Panc1 (cell line): ENCODE measurements around the gene MSI2. TPM values are rescaled to one million over a fixed set of nuclear protein-coding genes. Genes with fewer than 3 reads are reported as not detected.

Experiments
- ATAC-seq: fragments of 200-7000 bp; cut with Tn5 transposase; 2 replicates; pipeline ENCODE4 v1.9.1; 2020; ENCODE audit warnings: mild to moderate bottlenecking, moderate library complexity
- BruUV-seq: library from RNA; stranded (reverse); fragments of 400-500 nt; replicated peaks from 2 replicates; lab custom pipeline; 2021; lab: Mats Ljungman, UMichigan
- CTCF ChIA-PET: fragments of 300-600 bp; sonication (Branson Sonifier 250); formaldehyde crosslinking; loops from one replicate; lab custom pipeline; 2022; ENCODE audit warnings: antibody characterized with exemption; lab: Charles Lee
- POLR2A ChIA-PET: fragments of 300-600 bp; sonication (Branson Sonifier 250); formaldehyde crosslinking; loops from one replicate; lab custom pipeline; 2022; ENCODE audit warnings: antibody characterized with exemption; lab: Charles Lee
- DNase-seq: peaks from one replicate; pipeline ENCODE4 v3.0.0-alpha.2; 2010; ENCODE audit warnings: low read depth, low spot score
- H3K27ac ChIP-seq: 2 replicates; pipeline ENCODE4 v1.5.1; 2011; ENCODE audit warnings: mild to moderate bottlenecking, low read length, inconsistent platforms
- H3K27me3 ChIP-seq: fragments of 200-500 bp; sonication (Bioruptor generic); 2 replicates; pipeline ENCODE4 v1.6.0; 2014; ENCODE audit warnings: low read length, inconsistent platforms; ENCODE audit not compliant: control insufficient read depth, insufficient read depth
- H3K36me3 ChIP-seq: fragments of 200-500 bp; sonication (Bioruptor generic); 2 replicates; pipeline ENCODE4 v1.5.1; 2014; ENCODE audit warnings: inconsistent platforms, mild to moderate bottlenecking, low read length, moderate library complexity; ENCODE audit not compliant: control insufficient read depth, insufficient read depth
- H3K4me1 ChIP-seq: 2 replicates; pipeline ENCODE4 v1.5.1; 2011; ENCODE audit warnings: inconsistent platforms, mild to moderate bottlenecking, low read length, moderate library complexity; ENCODE audit not compliant: control insufficient read depth, insufficient read depth
- H3K4me3 ChIP-seq, 2 experiments: 2 replicates each; pipeline ENCODE4 v1.5.1; 2011 to 2012; ENCODE audit warnings: low read depth in 2 of 2, low read length in 2 of 2, mild to moderate bottlenecking in 2 of 2, inconsistent platforms in 1 of 2, moderate library complexity in 1 of 2
- H3K9me3 ChIP-seq: fragments of 200-500 bp; sonication (Bioruptor generic); 2 replicates; pipeline ENCODE4 v1.5.1; 2014; ENCODE audit warnings: low read depth, mild to moderate bottlenecking, inconsistent platforms, low read length, moderate library complexity; ENCODE audit not compliant: control insufficient read depth, insufficient read depth
- CTCF ChIP-seq: fragments of 450-650 bp; IDR thresholded peaks from 2 replicates; pipeline ENCODE4 v1.5.1; 2017; ENCODE audit warnings: mild to moderate bottlenecking
- POLR2AphosphoS5 ChIP-seq: IDR thresholded peaks from 2 replicates; pipeline ENCODE4 v1.6.1; 2012; ENCODE audit warnings: mild to moderate bottlenecking, low read depth, low read length, moderate library complexity
- SIN3A ChIP-seq: IDR thresholded peaks from 2 replicates; pipeline ENCODE4 v1.6.1; 2012; ENCODE audit warnings: low read depth, mild to moderate bottlenecking, low read length, moderate library complexity, borderline replicate concordance; ENCODE audit not compliant: insufficient read depth
- TCF7L2 ChIP-seq: IDR thresholded peaks from 2 replicates; pipeline ENCODE4 v1.6.1; 2011; ENCODE audit warnings: mild to moderate bottlenecking, low read depth, low read length, inconsistent platforms
- in situ Hi-C: cut with HindIII; loops from 2 replicates; pipeline ENCODE4 v1.10.0; 2016; ENCODE audit warnings: low sequenced_read_pairs, low pct_unique_long_range_greater_than_20kb
- intact Hi-C: fragments of 100-400 bp; cut with micrococcal nuclease; formaldehyde crosslinking; loops from one replicate; pipeline ENCODE4 v1.10.0; 2022; ENCODE audit not compliant: unreplicated experiment
- total RNA-seq: library from RNA; stranded (reverse); gene quantifications from one replicate; pipeline ENCODE4 v1.2.1, GENCODE V29; 2021; ENCODE audit not compliant: unreplicated experiment
- TF ChIP-seq, protein P1 (sequence below), 2 experiments: IDR thresholded peaks; 2 replicates each; pipeline ENCODE4 v1.6.1; 2011 to 2012; ENCODE audit warnings: low read depth in 2 of 2, control low read depth in 1 of 2, low read length in 1 of 2, mild to moderate bottlenecking in 1 of 2, moderate library complexity in 1 of 2; ENCODE audit not compliant: insufficient read depth in 1 of 2

The MSI2 gene
- total RNA-seq, 1 experiment from 2014 or later = 38.5 TPM

- no peak for DNase-seq
- ATAC-seq = no peak
- in situ Hi-C loops = no loop called here
- Histone ChIP-seq H3K36me3 (no peaks in the 10 kb centered on the region), H3K4me1 (no peaks in the 10 kb centered on the region), H3K4me3 (no peak overlapping the region), H3K9me3 (no peaks in the 10 kb centered on the region), H3K27me3 (no peaks in the 10 kb centered on the region), H3K27ac (no peak overlapping the region)
- intact Hi-C loops = no loop called here
- ChIA-PET CTCF (no interaction called here), POLR2A (no interaction called here)
- TF ChIP-seq SIN3A (no peak), CTCF (no peak), POLR2AphosphoS5 (no peak), TCF7L2 (no peak)
- TF ChIP-seq, protein P1, sequence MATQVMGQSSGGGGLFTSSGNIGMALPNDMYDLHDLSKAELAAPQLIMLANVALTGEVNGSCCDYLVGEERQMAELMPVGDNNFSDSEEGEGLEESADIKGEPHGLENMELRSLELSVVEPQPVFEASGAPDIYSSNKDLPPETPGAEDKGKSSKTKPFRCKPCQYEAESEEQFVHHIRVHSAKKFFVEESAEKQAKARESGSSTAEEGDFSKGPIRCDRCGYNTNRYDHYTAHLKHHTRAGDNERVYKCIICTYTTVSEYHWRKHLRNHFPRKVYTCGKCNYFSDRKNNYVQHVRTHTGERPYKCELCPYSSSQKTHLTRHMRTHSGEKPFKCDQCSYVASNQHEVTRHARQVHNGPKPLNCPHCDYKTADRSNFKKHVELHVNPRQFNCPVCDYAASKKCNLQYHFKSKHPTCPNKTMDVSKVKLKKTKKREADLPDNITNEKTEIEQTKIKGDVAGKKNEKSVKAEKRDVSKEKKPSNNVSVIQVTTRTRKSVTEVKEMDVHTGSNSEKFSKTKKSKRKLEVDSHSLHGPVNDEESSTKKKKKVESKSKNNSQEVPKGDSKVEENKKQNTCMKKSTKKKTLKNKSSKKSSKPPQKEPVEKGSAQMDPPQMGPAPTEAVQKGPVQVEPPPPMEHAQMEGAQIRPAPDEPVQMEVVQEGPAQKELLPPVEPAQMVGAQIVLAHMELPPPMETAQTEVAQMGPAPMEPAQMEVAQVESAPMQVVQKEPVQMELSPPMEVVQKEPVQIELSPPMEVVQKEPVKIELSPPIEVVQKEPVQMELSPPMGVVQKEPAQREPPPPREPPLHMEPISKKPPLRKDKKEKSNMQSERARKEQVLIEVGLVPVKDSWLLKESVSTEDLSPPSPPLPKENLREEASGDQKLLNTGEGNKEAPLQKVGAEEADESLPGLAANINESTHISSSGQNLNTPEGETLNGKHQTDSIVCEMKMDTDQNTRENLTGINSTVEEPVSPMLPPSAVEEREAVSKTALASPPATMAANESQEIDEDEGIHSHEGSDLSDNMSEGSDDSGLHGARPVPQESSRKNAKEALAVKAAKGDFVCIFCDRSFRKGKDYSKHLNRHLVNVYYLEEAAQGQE (IDR thresholded peaks at IDR 0.05; ENCODE audit: insufficient read depth in 1 of 2, low read depth in 2 of 2, low read length in 1 of 2) = no peak
- no TSS peak for BruUV-seq
These were observed 53.2 kb downstream of the MSI2 start for GRCh38 chr17:57309479-57309878.

GRCh38 chr17:57311281-57312216 is 55.2 kb downstream of the MSI2 start:
- no peak for ATAC-seq
- BruUV-seq = no TSS peak
- CTCF ChIA-PET = no interaction called here

More at GRCh38 chr17:57311281-57312216, 55.2 kb downstream of the MSI2 start:
- no peaks in the 10 kb centered on the region for H3K36me3 ChIP-seq
- no peak for DNase-seq
- H3K27ac ChIP-seq = no peak overlapping the region
- H3K4me1 ChIP-seq = no peaks in the 10 kb centered on the region
- H3K4me3 ChIP-seq = no peak overlapping the region
- no peaks in the 10 kb centered on the region for H3K9me3 ChIP-seq
- TF ChIP-seq, protein P1 (IDR thresholded peaks at IDR 0.05; ENCODE audit: insufficient read depth in 1 of 2, low read depth in 2 of 2, low read length in 1 of 2) = no peak
- TF ChIP-seq CTCF (no peak), TCF7L2 (no peak), SIN3A (no peak), POLR2AphosphoS5 (no peak)
- in situ Hi-C loops (no loop called here), intact Hi-C loops (no loop called here)
- H3K27me3 ChIP-seq = no peaks in the 10 kb centered on the region
- POLR2A ChIA-PET = no interaction called here
